IPS-NIHi7 (cell line): ENCODE measurements around the gene DOK6.
A peak's percentile ranks its signal among the peaks of the same experiment; 100 is the strongest.
"Not testable (repeated sequence)": the region's sequence is repeated elsewhere in the genome, so short reads cannot be mapped to it uniquely, and the experiment has no call there.

Experiments
- DNase-seq: peaks from one replicate; pipeline ENCODE4 v3.0.0; 2012; ENCODE audit warnings: mixed read lengths; ENCODE audit errors: extremely low spot score

Gene DOK6

DNA sequence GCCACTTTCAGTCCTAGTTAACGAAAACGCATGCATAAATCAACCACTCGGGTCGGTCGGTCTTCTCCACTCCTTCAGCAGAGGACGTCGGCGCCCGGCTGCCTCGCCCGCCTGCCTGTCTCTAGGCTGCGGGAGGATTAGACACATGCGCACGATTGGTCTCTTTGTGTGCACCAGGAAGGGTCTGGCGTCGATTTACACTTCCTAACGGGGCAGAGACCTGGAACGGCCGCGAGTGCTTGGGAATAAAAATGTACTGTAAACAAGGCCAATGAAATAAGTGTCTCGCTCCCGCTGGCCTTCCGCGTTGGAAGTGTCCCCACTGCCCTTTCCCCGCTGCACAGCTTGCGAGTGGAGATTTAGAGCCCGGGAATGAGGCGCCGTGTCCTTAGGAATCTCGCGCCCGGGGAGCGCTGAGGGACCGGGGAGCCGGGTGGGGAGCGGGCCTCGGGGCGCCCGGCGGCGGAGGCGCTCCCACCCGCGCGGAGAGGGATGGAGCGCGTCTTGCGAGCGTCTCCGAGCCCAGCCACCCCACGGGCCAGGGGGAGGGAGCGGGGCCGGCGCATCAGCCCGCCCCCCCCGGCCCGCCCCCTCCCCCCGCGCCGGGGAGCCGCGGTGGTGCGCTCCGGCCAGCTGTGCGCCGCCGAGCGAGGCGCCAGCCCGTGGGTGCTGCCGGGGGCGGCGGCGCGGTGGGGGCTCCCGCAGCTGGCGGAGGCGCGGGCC is at the start of gene DOK6:
Gene DOK6, plus strand, starts transcription at position 636 of the 723 bp plus-strand sequence.
- peak; percentile 70 for DNase-seq

DNA sequence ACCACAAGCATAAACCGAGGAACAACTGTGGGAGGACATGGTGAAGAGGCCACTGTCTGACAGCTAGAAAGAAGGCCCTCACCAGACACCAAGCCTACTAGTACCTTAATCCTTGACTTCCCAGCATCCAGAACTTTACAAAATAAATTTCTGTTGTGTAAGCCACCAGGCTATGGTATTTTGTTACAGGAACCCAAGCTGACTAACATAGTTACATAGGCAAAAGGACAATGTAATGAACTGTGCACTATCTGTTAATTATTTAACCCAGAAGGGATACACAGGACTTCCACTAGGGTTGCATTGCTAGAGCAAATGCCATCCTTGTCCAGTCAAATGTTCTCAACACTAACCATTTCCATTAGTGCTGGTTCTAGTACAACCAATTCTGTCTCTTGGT is 47.7 kb upstream of the DOK6 start:
- no peak for DNase-seq

- DNase-seq, result no peak
These were observed 43.1 kb upstream of the DOK6 start for GRCh38 chr18:69357590-69357989.

GRCh38 chr18:69358212-69358895 is 42.3 kb upstream of the DOK6 start:
- DNase-seq, result no peak

GRCh38 chr18:69359768-69360167 is 40.9 kb upstream of the DOK6 start:
- not testable (repeated sequence) for DNase-seq

DNA sequence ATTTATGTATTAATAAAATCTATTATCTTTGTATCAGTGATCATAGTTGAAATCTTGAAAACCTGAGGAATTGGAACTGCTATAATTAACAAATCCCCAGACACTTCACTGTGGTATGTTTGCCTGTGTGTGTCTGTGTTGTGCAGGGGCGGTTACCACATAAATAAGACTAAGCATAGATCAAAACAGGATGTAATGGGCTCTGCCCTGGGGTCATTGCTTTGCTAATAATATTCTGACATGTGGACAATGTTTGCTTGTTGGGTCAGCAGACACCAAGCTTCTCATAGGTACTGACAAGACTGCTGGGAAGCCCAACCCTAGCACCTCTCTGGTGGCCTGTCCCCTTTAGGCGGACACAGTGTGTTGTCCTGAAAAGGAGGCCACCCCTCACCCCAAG is 35.8 kb upstream of the DOK6 start:
- DNase-seq, result no peak

- DNase-seq, result peak; percentile 51
These were observed 35.0 kb upstream of the DOK6 start for GRCh38 chr18:69365658-69366057.

- DNase-seq, result no peak
These were observed 33.6 kb upstream of the DOK6 start for GRCh38 chr18:69367104-69367503.

DNA sequence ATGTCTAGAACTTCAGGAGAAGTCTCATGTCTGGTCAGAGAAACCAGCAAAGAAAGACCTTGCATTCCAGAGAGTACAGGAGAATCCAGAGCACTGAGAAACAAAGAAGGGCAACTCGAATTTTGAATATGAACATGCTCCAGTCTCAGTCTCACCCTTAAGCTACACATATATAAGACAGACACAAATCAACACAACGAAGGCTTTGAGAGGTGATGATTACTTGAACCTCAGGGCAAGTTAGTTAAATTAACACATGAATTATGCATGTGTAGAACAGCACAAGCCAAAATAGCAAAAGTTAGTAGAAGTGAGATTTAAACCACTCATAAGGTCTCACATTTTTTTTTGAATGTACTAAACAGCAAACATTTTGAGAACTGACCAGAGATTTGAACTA is 29.0 kb upstream of the DOK6 start:
- no peak for DNase-seq

GRCh38 chr18:69380324-69380723 is 20.4 kb upstream of the DOK6 start:
- DNase-seq, result no peak

DNA sequence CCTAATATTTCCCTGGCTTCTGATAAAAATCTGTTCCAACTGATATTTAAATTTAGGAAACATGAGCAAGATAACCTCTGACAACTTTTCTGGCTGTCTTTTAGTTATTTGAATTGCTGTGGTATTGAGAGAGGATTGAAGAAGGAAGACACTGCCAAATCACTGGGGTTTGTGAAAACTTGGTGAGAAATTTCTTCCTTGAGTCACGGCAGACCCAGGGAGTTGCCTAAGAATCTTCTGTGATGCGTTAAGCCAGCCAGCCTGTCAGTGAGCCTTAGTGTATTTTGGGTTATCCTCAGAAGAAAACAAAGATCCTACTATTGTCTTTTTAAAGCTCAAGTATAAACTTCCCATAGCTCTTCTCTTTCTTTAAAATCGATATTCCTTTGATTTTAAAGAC is 17.5 kb upstream of the DOK6 start:
- no peak for DNase-seq

DNA sequence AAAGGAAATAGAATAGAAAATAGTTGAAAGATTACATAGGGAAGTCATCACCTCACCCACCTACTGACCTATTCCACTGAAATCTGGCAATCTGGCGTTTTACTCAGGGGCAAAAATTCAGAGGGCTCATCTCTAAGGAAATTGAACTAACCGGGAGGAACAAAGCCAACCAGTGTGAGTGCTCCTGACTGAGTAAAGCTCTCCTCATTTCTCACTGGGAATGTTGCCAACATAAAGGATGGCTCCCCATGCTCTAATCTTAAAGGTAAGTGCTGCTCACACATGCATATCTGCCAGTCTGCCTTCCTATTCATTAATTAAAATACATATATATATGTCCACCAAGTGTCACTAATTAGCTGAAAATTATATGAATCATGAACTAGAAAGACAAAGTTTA is 13.5 kb upstream of the DOK6 start:
- DNase-seq, result no peak

DNA sequence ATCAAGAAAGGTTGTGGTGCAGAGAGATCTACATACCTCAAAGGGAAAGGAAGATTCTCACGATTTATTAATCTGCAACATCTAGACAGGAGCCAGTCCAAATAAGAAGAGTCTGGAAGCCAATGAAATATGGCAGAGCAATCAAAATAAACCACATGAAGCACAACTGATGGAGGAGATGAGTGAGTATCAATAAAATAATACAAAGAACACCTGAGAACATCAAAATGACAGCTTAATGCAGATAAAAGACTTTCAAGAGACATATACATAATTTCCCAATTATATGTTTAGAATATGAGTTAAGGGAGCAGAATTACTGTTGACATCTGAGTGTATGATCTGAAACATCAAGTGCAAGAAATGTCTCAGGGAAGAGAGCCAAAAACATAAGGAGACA is 12.5 kb upstream of the DOK6 start:
- no peak for DNase-seq

DNA sequence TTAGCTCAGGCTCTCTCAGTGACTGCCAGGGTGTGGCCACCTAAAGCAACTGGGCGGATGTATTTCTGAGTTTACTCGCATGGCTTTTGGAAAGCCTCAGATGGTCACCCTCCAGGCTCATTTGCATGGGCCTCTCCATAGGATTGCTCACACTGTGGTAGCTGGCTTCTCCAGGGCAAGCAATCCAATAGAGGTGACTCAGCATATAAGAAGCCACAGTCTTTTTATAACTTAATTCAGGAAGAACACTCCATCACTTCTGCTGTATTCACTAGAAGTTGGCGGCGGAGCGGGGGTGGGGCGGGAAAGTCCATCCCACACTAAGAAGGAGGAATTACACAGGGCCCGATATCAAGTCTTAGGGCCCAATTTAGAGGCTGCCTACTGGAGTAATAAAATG is 3.6 kb upstream of the DOK6 start:
- DNase-seq, result peak; percentile 14

- peak; percentile 26 for DNase-seq
These were observed 1.4 kb upstream of the DOK6 start for GRCh38 chr18:69399253-69399652.

DNA sequence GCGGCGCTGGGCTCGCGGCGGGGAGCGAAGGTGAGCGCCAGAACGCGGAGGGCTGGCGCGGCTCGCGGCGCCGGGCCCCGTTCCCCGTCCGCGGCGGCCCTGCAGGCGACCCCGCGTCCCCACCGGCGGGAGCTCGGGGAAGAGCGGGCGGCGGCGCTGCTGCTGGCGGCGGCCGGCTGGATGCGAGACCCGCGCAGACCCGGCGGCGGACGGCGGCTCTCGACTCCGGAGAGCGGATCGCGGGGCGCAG is 213 bp downstream of the DOK6 start:
- DNase-seq, result peak; percentile 46

DNA sequence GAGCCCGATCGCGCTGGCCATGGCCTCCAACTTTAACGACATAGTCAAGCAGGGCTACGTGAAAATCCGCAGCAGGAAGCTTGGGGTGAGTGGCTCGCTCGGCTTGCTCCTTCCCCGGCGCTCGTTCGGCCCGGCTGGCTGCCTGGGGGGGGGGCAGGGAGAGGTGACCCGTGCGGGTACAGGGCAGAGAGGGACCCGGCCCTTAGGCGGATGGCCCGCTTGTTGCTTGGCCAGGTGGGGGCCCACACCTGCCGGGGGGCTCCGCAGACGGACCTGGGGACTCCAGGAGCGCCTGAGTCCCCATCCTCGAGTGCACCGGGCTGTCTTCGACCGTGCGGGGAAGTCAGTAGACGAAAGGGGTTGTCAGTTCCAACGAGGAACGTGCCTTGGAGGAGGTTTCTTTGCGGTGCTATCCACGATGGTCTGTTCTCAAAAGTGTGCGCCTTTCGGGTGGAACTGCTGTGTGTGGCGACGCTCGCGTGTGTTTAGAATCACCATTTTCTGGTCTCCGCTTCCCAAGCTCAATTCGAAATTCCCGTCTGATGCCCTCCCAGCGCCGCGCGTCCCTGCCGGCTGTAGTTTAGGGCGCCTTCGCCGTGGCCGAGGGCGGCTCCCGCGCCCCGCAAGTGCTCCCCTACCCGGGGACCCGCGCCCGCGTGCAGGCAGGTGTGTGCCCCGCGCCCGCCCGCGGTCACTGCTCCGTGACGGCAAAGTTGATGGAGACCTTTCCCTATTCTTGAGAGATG is 711 bp downstream of the DOK6 start:
- DNase-seq, result peak; percentile 21

GRCh38 chr18:69401972-69402532 is 1.4 kb downstream of the DOK6 start:
- DNase-seq, result peak; percentile 14

- DNase-seq, result peak; percentile 20
These were observed 1.9 kb downstream of the DOK6 start for GRCh38 chr18:69402533-69402989.

DNA sequence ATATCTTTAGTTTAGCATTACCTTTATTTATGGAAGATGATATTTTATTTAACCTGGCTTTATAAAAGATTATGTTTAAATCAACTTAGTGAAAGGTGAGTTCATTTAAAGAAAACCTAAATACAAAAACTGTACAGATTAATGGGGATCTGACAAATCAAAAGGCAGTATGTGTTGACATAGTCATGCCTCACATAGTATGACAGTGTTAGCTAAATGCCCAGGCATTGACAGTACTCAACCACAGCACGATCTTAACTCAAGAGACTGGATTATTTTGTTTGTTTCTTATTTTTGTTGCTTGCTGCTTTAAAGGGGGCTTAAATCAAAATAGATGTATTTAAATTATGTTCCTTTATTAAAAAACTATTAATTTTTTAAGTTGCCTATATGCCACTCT is 7.8 kb downstream of the DOK6 start:
- DNase-seq, result no peak

DNA sequence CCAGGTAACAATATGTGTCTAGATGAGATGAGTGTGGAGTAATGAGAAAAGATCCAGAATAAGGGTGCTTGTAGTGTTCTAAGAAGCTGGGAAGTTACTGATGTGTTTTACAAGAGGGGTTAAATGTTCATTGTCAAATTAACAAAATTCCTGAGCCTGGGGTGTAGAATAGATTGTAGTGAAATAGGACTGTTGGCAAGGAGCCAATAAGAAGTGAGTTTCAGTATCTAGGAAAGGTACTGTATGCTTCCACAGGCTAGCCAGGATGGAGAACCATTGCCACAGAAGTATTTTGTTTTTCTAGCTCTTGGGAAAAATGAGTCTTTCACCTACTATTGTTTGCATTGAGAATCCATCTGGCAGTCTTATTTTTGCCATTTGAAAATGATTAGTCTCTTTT is 10.5 kb downstream of the DOK6 start:
- DNase-seq, result no peak

- no peak for DNase-seq
These were observed 13.5 kb downstream of the DOK6 start for GRCh38 chr18:69414184-69414583.

GRCh38 chr18:69432847-69433246 is 32.2 kb downstream of the DOK6 start:
- no peak for DNase-seq
